HG03575 (cell line): ENCODE measurements around the gene C19orf53.

Experiments used
- ATAC-seq: cut with Tn5 transposase; IDR thresholded peaks from one replicate; pipeline ENCODE4 v1.9.1; 2021; ENCODE audit not compliant: unreplicated experiment, insufficient number of reproducible peaks, low FRiP score; ENCODE audit errors: extremely low read depth

Gene C19orf53

DNA sequence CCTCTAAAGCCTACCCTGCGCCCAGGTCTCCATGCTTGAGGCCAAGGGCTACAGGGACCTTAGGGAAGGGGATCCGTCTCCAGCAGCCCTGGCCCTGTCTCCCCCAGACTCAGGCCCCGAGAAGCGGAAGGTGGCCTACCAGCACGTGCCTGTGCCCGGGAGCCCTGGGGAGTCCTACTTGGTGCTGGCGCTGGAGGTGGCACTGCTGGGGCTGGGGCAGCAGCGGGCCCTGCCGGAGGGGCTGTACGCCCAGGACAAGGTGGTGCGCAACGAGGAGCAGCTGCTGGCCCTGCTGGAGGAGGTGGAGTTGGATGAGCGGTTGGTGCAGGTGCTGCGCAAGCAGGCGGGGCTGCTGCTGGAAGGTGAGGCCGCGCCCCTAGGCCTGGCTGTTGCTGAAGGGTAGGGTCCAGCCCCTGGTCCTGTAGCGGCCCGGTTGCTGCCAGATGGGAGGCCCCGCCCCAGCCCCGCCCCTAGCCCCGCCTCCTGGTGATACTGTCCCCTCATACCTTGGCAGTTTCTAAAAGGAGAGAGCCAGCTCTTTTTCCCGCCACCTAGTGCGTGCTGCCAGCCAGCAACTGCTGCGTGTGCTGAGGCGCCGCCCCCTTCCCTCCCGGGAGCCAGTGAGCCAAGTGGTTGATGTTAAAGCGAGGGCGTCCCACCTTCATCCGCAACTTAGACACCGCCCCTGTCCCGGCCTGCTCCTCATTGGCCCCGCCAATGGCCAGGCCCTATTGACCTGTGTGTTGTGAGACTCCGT is 43.5 kb downstream of the C19orf53 start:
- no peak for ATAC-seq

DNA sequence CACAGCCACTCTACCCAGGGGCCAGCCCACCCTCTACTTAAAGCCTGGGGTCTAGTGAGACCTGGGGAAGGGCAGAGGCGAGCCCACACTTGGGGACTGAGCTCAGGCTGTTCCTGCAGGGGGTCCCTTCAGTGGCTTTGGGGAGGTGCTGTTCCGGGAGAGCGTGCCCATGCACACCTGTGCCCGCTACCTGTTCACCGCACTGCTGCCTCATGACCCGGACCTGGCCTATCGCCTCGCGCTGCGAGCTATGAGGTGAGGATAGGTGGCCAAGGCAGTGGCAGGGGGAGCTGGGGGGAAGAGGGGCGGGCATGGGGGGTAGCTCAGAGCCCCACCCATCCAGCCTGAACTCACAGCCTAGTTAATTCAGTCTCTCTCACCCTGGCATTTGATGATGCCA is 45.0 kb downstream of the C19orf53 start:
- no peak for ATAC-seq

DNA sequence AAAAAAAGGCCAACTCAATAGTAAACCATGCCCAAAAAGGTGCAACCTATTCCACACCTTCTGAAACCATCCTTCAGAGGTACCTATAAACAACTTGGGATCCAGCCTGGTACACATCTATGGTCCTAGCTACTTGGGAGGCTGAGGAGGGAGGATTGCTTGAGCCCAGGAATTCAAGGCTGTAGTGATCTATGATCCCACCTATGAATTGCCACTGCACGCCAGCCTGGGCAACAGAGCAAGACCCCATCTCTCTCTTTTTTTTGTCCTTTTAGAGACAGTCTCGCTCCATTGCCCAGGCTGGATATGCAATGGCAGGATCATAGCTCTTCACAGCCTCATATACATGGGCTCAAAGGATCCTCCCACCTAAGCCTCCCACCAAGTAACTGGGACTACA is 47.0 kb downstream of the C19orf53 start:
- ATAC-seq: no peak

DNA sequence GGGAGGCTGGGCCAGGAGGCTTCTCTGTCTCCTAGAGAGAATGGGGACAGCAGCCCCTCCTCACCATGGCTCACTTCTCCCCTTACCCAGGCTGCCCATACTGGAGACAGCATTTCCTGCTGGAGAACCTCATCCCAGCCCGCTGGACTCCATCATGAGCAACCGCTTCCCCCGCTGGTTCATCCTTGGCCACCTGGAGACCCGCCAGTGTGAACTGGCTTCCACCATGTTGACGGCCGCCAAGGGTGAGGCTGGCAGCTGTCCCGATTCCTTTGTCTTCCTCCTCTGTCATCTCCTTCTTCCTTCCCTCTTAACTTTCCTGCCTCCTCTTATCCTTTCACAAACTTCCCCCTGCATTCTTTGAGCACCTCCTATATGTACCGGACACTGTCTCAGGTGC is 49.0 kb downstream of the C19orf53 start:
- no peak for ATAC-seq

DNA sequence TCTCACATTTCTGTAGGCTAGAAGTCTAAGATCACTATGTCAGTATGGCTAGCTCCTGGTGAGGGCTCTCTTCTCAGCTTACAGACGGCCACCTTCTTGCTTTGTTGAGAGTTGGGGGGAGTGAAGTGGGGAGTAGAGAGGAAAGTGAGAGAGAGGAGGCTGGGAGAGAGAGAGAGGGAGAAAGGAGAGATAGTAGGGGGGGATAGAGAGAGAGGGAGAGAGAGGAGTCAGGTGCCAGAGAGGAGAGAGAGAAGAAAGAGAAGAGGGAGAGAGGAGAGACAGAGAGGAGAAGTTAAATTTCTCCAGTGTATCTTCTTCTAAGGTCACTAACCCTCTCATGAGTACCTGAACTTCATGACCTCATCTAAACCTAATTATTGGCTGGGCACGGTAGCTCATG is 49.6 kb downstream of the C19orf53 start:
- ATAC-seq: no peak

DNA sequence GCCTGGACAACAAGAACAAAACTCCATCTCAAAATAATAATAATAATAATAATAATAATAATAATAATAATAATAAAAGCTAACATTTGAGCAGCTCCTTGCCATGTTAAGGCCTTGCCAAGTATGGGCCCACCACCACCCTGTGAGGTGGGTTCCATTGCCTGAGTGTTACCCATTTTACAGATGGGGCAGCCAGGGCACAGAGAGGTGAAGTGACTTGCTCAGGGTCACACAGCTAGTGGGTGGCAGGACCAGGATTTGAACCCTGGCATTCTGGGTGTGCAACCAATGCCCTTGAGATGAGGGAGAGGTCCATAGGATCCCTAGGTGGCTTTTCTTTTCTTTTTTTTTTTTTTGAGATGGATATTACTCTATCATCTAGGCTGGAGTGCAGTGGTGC is 50.4 kb downstream of the C19orf53 start:
- ATAC-seq: no peak

DNA sequence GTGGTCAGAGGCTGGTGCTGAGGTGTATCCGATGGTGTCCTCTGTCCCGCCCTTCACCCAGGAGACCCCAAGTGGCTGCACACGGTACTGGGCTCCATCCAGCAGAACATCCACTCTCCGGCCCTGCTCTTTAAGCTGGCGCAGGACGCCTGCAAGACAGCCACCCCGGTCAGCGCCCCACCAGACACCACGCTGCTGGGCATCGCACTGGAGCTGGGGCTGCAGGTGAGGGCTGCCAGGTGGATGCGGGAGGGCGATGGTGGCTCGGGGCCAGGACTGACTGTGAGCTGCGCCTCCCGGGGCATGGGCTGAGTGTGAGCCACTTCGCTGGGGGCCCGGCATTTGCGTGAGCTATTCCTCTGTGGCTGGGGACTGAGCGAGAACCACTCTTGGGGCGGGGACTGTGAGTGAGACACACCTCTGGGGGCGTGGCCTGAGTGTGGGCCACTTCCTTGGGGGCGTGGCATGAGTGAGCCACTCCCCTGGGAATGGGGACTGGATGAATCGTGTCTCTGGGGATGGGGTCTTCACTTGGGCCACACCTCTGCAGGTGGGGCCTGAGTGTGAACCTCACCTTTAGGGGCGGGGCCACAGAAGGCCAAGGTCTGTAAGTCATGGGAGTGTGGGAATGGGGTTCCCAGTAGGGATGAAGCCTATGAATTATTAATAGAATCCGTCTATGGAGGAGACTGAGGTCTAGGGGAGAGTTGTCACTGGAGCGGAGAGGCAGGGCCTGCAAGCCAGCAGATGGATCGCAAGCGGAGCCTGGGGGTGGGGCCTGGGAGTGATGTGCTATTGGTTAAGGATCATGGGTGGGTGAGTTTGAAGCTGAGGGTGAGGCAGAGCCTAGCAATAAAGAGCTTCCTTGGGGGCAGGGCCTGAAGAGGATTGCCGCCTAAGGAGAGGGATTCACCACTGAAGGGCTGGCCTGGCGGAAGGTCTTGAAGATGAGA is 51.5 kb downstream of the C19orf53 start:
- no peak for ATAC-seq

DNA sequence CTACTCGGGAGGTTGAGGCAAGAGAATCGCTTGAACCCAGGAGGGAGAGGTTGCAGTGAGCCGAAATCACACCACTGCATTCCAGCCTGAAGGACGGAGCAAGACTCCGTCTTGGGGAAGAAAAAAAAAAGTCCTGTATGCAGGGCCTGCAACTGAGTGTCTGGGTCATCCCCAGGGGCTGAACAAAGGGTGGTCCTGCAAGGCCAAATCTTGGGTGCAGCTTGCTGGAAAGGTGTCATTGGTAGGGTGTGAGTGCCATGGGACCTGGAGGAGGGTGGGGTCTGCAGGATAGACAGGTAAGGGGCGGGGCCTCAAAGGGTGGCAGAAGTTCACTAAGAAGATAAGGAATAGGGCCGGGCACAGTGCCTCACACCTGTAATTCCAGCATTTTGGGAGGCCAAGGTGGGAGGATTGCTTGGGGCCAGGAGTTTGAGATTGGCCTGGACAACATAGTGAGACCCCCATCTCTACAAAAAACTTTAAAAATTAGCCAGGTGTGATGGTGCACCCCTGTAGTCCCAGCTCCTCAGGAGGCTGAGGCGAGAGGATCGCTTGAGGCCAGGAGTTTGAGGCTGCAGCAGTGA is 52.5 kb downstream of the C19orf53 start:
- ATAC-seq: no peak

DNA sequence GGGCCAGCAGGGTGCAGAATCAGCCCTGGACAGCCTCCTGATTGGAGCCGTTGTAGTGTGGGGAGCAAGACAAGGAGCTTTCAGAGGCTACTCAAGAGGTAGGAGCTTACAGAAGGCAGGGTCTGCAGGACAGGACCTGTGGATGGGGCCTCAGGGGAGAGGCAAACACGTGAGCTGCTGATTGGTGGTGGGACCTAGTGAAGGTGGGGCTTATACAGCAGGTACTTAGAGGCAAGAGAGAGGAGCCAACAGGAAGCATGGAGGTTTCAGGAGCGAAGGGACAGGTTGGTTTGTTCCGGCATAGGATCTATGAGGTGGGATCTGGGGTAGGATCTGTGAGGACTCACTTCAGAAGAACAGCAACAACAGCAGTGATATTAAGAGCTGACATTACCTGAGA is 53.4 kb downstream of the C19orf53 start:
- no peak for ATAC-seq
